NT2/D1 (cell line): Measurements from ENCODE around the gene NOL11.

Experiments
- DNase-seq: peaks from one replicate; pipeline ENCODE4 v3.0.0-alpha.2; 2011; ENCODE audit warnings: low read depth, low spot score
- H3K27me3 ChIP-seq: 2 replicates; pipeline ENCODE4 v1.6.0; 2011; ENCODE audit warnings: mild to moderate bottlenecking; ENCODE audit not compliant: insufficient read length, insufficient read depth
- H3K36me3 ChIP-seq: 2 replicates; pipeline ENCODE4 v1.6.1; 2011; ENCODE audit warnings: mild to moderate bottlenecking, low read length, mixed read lengths; ENCODE audit not compliant: insufficient read depth, insufficient read length
- H3K4me1 ChIP-seq: 2 replicates; pipeline ENCODE4 v1.5.1; 2011; ENCODE audit not compliant: insufficient read depth, insufficient read length
- H3K4me3 ChIP-seq: 2 replicates; pipeline ENCODE4 v1.5.1; 2011; ENCODE audit warnings: low read depth; ENCODE audit not compliant: insufficient read length
- H3K9ac ChIP-seq: 2 replicates; pipeline ENCODE4 v1.6.0; 2011; ENCODE audit warnings: low read depth; ENCODE audit not compliant: insufficient read length
- H3K9me3 ChIP-seq: 2 replicates; pipeline ENCODE4 v1.5.1; 2011; ENCODE audit warnings: mild to moderate bottlenecking, low read length; ENCODE audit not compliant: insufficient read depth
- SUZ12 ChIP-seq: IDR thresholded peaks from 2 replicates; pipeline ENCODE4 v1.6.1; 2011; ENCODE audit not compliant: insufficient read length, insufficient read depth; ENCODE audit errors: extremely low read depth
- YY1 ChIP-seq: IDR thresholded peaks from 2 replicates; pipeline ENCODE4 v1.6.1; 2011; ENCODE audit not compliant: insufficient read length, insufficient read depth
- ZNF274 ChIP-seq: IDR thresholded peaks from 2 replicates; pipeline ENCODE4 v1.6.1; 2011; ENCODE audit warnings: mild to moderate bottlenecking, low read depth, low read length

Gene NOL11

DNA sequence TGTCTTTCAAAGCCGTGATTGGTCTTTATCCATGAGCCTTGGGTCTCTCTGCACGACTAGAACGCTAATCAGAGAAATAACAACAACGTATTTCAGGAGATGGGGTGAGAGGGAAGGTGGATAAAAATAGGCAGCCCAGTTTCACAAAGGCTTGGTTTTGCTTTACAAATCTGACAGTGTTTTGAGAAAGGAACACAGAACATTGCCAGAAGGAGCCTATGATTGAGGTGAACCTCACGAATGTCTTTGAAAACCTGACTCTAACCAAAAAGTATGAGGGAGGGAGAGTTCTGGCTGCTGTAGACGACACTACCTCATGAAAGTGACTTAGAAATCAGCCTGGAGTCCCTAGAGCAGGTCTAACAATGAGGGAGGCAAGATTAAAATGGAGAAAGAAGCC is 38.0 kb upstream of the NOL11 start:
- TF ChIP-seq ZNF274 = no peak
- no peak for TF ChIP-seq SUZ12
- no peak for TF ChIP-seq YY1
- Histone ChIP-seq H3K4me1 (no peaks in the 10 kb centered on the region), H3K9me3 (no peaks in the 10 kb centered on the region), H3K27me3 (no peaks in the 10 kb centered on the region), H3K4me3 (no peak overlapping the region), H3K9ac (no peak overlapping the region), H3K36me3 (no peaks in the 10 kb centered on the region)
- DNase-seq = no peak

DNA sequence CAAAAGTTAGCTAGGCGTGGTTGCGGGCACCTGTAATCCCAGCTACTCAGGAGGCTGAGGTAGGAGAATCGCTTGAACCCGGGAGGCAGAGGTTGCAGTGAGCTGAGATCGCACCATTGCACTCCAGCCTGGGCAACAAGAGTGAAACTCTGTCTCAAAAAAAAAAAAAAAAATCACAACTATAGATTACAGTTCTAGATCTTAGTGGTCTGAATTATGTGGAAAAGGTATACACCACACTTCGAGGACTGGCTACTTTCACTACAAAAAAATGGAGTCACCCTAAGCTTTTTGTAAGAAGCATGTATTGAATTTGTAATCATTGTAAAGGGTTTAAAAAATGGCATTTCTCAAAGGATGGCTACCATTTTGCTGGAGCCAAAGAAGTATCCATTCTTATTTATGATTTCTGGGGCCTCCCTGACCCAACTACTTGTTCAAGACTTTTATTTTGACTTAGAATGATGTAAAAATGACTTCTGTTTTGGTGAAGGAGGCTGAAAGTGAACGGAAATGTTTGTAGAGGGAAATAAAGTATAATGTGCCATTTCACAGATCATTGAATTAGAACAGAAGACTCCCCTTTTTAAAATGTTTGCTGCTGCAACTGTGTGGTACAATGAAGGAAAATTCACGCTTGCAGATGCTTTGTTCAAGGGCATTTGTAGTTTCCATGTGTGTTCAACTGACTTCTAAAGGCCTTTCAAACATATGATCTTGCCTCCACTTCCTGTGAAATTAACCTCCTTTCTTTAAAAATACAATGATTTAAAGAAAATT is 37.1 kb upstream of the NOL11 start:
- no peak for DNase-seq
- Histone ChIP-seq H3K4me1 (no peaks in the 10 kb centered on the region), H3K9me3 (no peaks in the 10 kb centered on the region), H3K36me3 (no peaks in the 10 kb centered on the region), H3K27me3 (no peaks in the 10 kb centered on the region), H3K4me3 (no peak overlapping the region), H3K9ac (no peak overlapping the region)
- TF ChIP-seq YY1 = no peak

DNA sequence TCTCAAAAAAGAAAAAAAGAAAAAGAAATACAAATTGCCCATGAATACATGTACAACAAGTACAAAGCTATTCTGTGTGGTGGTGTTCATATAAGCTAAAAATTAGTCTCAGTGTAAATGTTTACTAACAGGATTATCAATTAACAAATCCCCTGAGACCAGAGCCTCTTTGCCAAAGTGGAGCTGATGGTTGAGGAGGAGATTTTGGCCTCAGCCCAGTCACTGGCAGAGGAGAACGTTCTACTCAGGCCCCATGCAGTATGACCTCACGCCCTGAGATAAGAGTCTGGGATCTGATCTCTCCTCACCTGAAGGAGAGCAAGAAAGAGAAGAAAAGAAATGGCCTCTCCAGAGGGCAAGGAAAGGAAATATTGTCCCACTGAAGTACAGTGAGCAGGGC is 35.5 kb upstream of the NOL11 start:
- Histone ChIP-seq H3K9me3 (no peaks in the 10 kb centered on the region), H3K9ac (no peak overlapping the region), H3K36me3 (no peaks in the 10 kb centered on the region), H3K4me1 (no peaks in the 10 kb centered on the region), H3K4me3 (no peak overlapping the region), H3K27me3 (no peaks in the 10 kb centered on the region)
- no peak for TF ChIP-seq ZNF274
- TF ChIP-seq YY1 = no peak
- TF ChIP-seq SUZ12 = no peak
- no peak for DNase-seq

DNA sequence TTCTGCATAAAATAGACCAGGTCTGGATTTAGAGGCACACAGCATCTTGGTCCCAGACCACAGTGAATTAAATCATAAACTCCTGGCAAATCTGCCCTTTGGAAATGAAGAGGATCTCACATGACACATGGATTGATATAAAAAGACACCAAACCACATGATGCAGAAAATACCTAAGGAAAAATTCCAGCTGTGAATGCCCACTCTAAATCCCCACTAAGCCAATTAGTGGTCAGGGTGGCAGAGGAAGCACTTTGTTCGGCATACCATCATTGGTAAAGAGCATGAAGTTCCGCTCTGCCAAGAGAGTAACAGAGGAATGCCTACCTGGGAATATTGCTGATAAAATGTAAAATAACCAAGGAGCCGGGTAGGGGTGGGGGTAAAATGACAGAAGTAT is 32.4 kb upstream of the NOL11 start:
- Histone ChIP-seq H3K27me3 (no peaks in the 10 kb centered on the region), H3K9me3 (no peaks in the 10 kb centered on the region), H3K4me3 (no peak overlapping the region), H3K4me1 (peaks cover 2% of the 10 kb centered on the region), H3K9ac (no peak overlapping the region), H3K36me3 (no peaks in the 10 kb centered on the region)
- no peak for TF ChIP-seq ZNF274
- TF ChIP-seq YY1 = no peak
- no peak for TF ChIP-seq SUZ12
- no peak for DNase-seq

DNA sequence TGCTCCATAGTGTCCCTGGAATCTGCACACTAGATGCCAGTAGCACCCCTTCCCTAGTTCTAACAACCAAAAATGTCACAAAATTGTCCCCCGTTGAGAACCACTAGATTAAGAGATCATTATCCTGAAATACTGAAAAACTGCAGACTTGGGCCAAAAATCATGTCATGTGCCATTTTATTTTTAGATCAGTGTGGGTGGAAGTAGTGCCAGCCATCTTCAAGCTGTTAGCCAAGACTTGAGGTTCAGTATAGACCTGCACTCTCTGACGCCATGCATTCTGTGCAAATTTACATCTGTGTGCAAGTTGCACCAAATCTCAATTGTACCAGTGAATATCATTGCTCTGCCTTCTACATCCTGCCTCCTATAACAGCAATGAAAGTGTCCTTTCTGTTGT is 31.5 kb upstream of the NOL11 start:
- no peak for DNase-seq
- Histone ChIP-seq H3K27me3 (no peaks in the 10 kb centered on the region), H3K9ac (no peak overlapping the region), H3K4me1 (peaks cover 2% of the 10 kb centered on the region), H3K36me3 (no peaks in the 10 kb centered on the region), H3K4me3 (no peak overlapping the region), H3K9me3 (no peaks in the 10 kb centered on the region)
- no peak for TF ChIP-seq ZNF274
- no peak for TF ChIP-seq YY1
- TF ChIP-seq SUZ12 = no peak

DNA sequence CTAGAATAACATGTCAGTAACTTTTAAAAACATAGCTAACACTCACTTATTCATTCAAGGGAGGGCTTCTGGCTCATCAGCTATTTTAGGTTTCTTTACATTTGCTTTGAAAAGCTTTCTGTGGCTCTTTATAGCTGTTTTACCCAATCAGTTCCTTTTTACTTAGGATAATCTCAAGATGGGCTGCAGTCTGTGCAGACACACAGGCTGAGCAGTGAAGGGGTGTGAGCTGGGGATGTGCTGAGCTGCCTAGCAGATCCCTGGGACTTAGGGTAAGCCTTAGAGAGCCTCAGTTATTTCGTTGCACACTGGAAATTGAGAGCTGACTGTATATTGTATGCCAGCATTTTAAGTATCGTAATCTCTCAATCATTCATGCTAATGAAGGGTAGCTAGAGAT is 30.2 kb upstream of the NOL11 start:
- H3K4me1 ChIP-seq = peaks cover 2% of the 10 kb centered on the region
- H3K4me3 ChIP-seq = no peak overlapping the region
- no peak overlapping the region for H3K9ac ChIP-seq
- H3K27me3 ChIP-seq = no peaks in the 10 kb centered on the region
- no peak for DNase-seq
- H3K36me3 ChIP-seq = no peaks in the 10 kb centered on the region
- TF ChIP-seq SUZ12 (no peak), ZNF274 (no peak), YY1 (no peak)
- H3K9me3 ChIP-seq = no peaks in the 10 kb centered on the region

DNA sequence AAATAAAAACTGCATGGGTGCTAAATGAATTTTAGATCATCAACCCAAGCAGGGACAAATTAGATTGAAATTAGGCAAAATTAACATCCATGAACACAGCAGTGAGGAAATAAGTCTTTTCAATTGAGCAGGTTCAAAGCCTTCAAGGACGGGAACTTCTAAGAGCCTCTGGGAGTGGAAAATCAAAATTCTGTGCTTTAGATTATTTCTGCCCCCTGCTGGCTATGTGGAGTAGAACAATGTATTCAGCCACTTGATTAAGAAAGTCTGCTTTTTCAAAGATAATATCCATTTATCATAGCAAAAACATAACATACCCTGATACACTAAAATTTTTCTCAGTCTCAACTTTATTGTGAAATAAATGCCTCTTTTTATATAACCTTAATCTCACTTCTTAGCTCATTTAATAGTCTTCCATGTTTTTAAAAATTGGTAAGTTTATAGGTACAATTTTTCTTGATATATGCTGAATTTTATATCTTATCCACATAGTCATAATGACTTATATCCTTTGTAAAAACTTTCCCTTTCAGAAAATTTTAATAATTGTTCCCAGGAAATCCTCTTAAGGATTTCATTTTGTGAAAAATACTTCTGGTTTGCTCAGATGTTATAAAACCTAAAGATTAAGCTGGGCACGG is 28.1 kb upstream of the NOL11 start:
- Histone ChIP-seq H3K36me3 (no peaks in the 10 kb centered on the region), H3K9ac (no peak overlapping the region), H3K9me3 (0 out of 2 replicates have a peak, but pooled peaks cover 7% of the 10 kb centered on the region), H3K4me1 (peaks cover 2% of the 10 kb centered on the region), H3K4me3 (no peak overlapping the region), H3K27me3 (no peaks in the 10 kb centered on the region)
- TF ChIP-seq ZNF274 (no peak), YY1 (no peak), SUZ12 (no peak)
- DNase-seq = no peak
